ENCODE measurements around the gene GTF3C2.

GRCh38 chr2:27369471-27370025, 13.0 kb upstream of the GTF3C2 start:
- TF ChIP-seq CTCF (IDR thresholded peaks at IDR 0.05) (no peak), POLR2AphosphoS5 (IDR thresholded peaks at IDR 0.05) (no peak), POLR2A (IDR thresholded peaks at IDR 0.05) (no peak)

All from transverse colon (tissue), 4 donors.